Superior temporal gyrus (tissue), 1 donor: ENCODE data around the gene AKR1C3.
"Not testable (repeated sequence)": the region's sequence is repeated elsewhere in the genome, so short reads cannot be mapped to it uniquely, and the experiment has no call there.

Experiments
- DNase-seq: peaks from one replicate; pipeline ENCODE4 v3.0.0-alpha.2; 2016; ENCODE audit errors: extremely low spot score

AKR1C3 gene

GRCh38 chr10:5136468-5137087, 42.4 kb downstream of the AKR1C3 start:
- DNase-seq, result no peak

GRCh38 chr10:5137699-5138098, 43.5 kb downstream of the AKR1C3 start:
- not testable (repeated sequence) for DNase-seq

GRCh38 chr10:5142199-5142598, 48.0 kb downstream of the AKR1C3 start:
- DNase-seq, result no peak

GRCh38 chr10:5143137-5143536, 48.9 kb downstream of the AKR1C3 start:
- DNase-seq, result no peak

- DNase-seq, result no peak
Measured at GRCh38 chr10:5146920-5147254, 52.7 kb downstream of the AKR1C3 start.

- no peak for DNase-seq
Measured at GRCh38 chr10:5147255-5147980, 53.2 kb downstream of the AKR1C3 start.

GRCh38 chr10:5147981-5148677, 53.9 kb downstream of the AKR1C3 start:
- no peak for DNase-seq

GRCh38 chr10:5148678-5149032, 54.4 kb downstream of the AKR1C3 start:
- DNase-seq, result no peak

- no peak for DNase-seq
Measured at GRCh38 chr10:5151076-5151475, 56.9 kb downstream of the AKR1C3 start.

GRCh38 chr10:5155951-5156350, 61.7 kb downstream of the AKR1C3 start:
- DNase-seq, result no peak
